HG02763 (cell line): ENCODE data around the gene REPIN1.

Source experiments
- ATAC-seq: cut with Tn5 transposase; IDR thresholded peaks from one replicate; pipeline ENCODE4 v1.9.1; 2021; ENCODE audit warnings: mild to moderate bottlenecking, moderate library complexity; ENCODE audit not compliant: unreplicated experiment

REPIN1 gene

GRCh38 chr7:150359622-150360362, 8.8 kb upstream of the REPIN1 start:
- no peak for ATAC-seq

GRCh38 chr7:150360363-150361058, 8.1 kb upstream of the REPIN1 start:
- no peak for ATAC-seq

- ATAC-seq = no peak
These were observed 7.2 kb upstream of the REPIN1 start for GRCh38 chr7:150361402-150361801.

GRCh38 chr7:150361807-150362621, 6.6 kb upstream of the REPIN1 start:
- ATAC-seq = no peak

- no peak for ATAC-seq
These were observed 5.3 kb upstream of the REPIN1 start for GRCh38 chr7:150363370-150363769.

GRCh38 chr7:150363872-150364271, 4.8 kb upstream of the REPIN1 start:
- no peak for ATAC-seq

- no peak for ATAC-seq
These were observed 3.4 kb upstream of the REPIN1 start for GRCh38 chr7:150365194-150365593.

- ATAC-seq = no peak
These were observed 2.8 kb upstream of the REPIN1 start for GRCh38 chr7:150365673-150366398.

- ATAC-seq = no peak
These were observed 936 bp upstream of the REPIN1 start for GRCh38 chr7:150367677-150368095.

GRCh38 chr7:150368884-150369747, 494 bp downstream of the REPIN1 start:
- ATAC-seq = peak; percentile 32

- ATAC-seq = no peak
These were observed 1.3 kb downstream of the REPIN1 start for GRCh38 chr7:150369748-150370501.

GRCh38 chr7:150370612-150371071, 2.0 kb downstream of the REPIN1 start:
- no peak for ATAC-seq

GRCh38 chr7:150371131-150371995, 2.7 kb downstream of the REPIN1 start:
- no peak for ATAC-seq

GRCh38 chr7:150371996-150372270, 3.3 kb downstream of the REPIN1 start:
- no peak for ATAC-seq

GRCh38 chr7:150372271-150373048, 3.8 kb downstream of the REPIN1 start:
- no peak for ATAC-seq

GRCh38 chr7:150373049-150373801, 4.6 kb downstream of the REPIN1 start:
- no peak for ATAC-seq

- ATAC-seq = no peak
These were observed 5.4 kb downstream of the REPIN1 start for GRCh38 chr7:150374026-150374425.
